ENCODE data around the gene NR1H2. TPM values are rescaled to one million over a fixed set of nuclear protein-coding genes. Genes with fewer than 3 reads are reported as not detected.
A peak's percentile ranks its signal among the peaks of the same experiment; 100 is the strongest.

NR1H2 gene
- total and polyA plus RNA-seq, 8 donors = 26.7 to 78.4 (median 33.7) TPM

DNA sequence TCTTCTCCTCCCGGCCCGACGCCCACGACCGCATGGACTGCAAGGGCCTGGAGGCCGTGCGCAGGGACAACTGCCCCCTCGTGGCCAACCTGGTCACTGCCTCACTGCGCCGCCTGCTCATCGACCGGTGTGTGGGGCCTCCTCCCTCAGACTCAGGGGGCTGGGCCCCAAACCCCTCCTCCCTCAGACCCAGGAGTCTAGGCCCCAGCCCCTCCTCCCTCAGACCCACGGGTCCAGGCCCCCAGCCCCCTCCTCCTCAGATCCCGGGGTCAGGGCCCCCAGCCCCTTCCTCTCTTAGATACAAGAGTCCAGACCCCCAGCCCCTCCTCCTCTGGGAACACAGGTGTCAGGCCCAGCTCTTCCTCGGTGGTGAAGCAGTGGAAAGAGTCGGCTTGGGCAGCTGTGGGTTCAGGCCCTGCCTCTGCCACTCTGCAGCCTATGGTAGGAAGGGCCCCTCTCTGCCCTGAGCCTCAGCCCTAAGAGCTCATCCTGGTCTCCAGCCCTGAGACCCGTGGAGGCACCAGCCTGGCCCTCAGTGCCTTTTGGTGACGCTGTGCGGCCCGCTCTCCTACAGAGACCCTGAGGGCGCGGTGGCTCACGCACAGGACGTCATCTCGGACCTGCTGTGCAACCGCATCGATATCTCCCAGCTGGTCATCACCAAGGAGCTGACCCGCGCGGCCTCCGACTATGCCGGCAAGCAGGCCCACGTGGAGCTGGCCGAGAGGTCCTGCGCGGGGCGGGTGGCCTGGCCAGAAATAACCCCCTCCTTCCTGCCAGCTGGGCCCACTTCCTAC, 38.8 kb downstream of the NR1H2 start:
- intact Hi-C loops (cut with DNase I) = loop anchor here in 1 of 2 donors (10.0 kb wide), 1 partner anchor 50 kb away; the partner anchor contains the start of gene NAPSA
- Histone ChIP-seq H3K9me3 (no peaks in the 10 kb centered on the region), H3K4me1 (peaks cover 0 to 32% of the 10 kb centered on the region in 2 donors), H3K4me3 (peak overlapping the region in 1 of 2 donors; percentile 17), H3K27me3 (peaks cover 18 to 32% of the 10 kb centered on the region in 2 donors), H3K27ac (no peak overlapping the region), H3K36me3 (peaks cover 0 to 21% of the 10 kb centered on the region in 2 donors)
- peak; percentile 92 for ATAC-seq
- TF ChIP-seq, protein P1, sequence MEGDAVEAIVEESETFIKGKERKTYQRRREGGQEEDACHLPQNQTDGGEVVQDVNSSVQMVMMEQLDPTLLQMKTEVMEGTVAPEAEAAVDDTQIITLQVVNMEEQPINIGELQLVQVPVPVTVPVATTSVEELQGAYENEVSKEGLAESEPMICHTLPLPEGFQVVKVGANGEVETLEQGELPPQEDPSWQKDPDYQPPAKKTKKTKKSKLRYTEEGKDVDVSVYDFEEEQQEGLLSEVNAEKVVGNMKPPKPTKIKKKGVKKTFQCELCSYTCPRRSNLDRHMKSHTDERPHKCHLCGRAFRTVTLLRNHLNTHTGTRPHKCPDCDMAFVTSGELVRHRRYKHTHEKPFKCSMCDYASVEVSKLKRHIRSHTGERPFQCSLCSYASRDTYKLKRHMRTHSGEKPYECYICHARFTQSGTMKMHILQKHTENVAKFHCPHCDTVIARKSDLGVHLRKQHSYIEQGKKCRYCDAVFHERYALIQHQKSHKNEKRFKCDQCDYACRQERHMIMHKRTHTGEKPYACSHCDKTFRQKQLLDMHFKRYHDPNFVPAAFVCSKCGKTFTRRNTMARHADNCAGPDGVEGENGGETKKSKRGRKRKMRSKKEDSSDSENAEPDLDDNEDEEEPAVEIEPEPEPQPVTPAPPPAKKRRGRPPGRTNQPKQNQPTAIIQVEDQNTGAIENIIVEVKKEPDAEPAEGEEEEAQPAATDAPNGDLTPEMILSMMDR (IDR thresholded peaks at IDR 0.05) = peak; percentile 90 to 94
- DNase-seq = peak; percentile 33 to 96 (median 74)

DNA sequence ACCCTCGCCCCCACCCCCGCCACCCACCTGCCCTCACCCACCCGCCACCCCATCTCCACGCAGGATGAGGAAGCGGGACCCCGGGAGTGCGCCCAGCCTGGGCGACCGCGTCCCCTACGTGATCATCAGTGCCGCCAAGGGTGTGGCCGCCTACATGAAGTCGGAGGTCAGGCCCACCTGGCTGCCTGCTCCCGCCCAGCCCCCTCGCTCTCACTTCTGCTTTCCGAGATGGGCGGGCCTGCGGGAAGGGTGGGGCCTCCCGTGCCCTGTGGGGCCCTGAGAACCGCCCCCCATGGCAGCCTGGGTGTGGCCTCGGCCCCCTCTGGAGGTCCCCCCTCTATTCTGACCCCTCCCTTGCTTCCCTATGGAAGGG, 39.4 kb downstream of the NR1H2 start:
- ATAC-seq (peak; percentile 54), DNase-seq (peak in 2 of 4 donors; percentile 77 to 89)
- Histone ChIP-seq H3K4me1 (peaks cover 0 to 32% of the 10 kb centered on the region in 2 donors), H3K9me3 (no peaks in the 10 kb centered on the region), H3K27me3 (peaks cover 18 to 36% of the 10 kb centered on the region in 2 donors), H3K36me3 (peaks cover 0 to 17% of the 10 kb centered on the region in 2 donors), H3K4me3 (peak overlapping the region in 1 of 2 donors; percentile 17), H3K27ac (no peak overlapping the region)
- TF ChIP-seq, protein P1 (IDR thresholded peaks at IDR 0.05) = no peak
- intact Hi-C loops (cut with DNase I) = loop anchor here in 1 of 2 donors (10.0 kb wide), 1 partner anchor 51 kb away; the partner anchor contains the start of gene NAPSA

DNA sequence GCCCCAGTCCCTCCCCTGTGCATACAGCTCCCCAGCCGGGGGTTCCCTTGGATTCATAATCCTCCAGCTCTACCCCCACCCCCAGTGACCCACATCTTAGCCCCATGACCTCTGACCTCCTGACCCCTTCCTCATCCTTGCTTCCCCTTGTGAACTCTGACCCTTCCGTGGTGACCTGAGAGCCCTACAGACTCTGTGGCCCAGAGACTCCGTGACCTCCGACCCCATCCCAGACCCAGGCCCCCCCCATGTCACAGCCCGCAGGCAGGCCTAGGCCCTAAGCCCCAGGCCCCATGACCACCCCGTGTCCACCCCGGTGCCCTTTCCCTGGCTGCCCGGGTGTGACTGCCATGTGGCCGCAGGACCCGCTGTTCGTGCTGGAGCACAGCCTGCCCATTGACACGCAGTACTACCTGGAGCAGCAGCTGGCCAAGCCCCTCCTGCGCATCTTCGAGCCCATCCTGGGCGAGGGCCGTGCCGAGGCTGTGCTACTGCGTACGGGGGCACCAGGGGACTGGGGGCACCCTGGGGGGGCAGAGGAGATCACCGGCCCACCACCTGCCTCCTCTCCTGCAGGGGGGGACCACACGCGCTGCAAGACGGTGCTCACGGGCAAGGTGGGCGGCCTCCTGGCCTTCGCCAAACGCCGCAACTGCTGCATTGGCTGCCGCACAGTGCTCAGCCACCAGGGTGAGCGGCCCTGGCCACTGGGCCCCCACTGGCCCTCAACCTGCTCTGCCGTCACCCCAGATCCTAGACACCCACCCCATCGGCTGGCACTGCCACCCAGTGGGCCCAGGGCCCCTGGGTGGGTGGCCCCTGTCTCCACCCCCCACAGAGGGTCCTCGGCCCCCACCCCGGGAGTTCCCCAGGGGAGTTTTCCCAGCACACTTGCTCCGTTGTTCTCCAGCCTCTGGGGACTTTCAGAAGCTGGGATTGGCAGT, 40.0 kb downstream of the NR1H2 start:
- H3K36me3 ChIP-seq = peaks cover 0 to 11% of the 10 kb centered on the region in 2 donors
- H3K4me3 ChIP-seq = no peak overlapping the region
- H3K4me1 ChIP-seq = peaks cover 0 to 32% of the 10 kb centered on the region in 2 donors
- TF ChIP-seq, protein P1 (IDR thresholded peaks at IDR 0.05) = no peak
- H3K27ac ChIP-seq = no peak overlapping the region
- no peak for ATAC-seq
- H3K9me3 ChIP-seq = no peaks in the 10 kb centered on the region
- DNase-seq = no peak
- peaks cover 18 to 43% of the 10 kb centered on the region in 2 donors for H3K27me3 ChIP-seq
- intact Hi-C loops (cut with DNase I) = loop anchor here in 1 of 2 donors (10.0 kb wide), 1 partner anchor 52 kb away; the partner anchor contains the start of gene NAPSA

DNA sequence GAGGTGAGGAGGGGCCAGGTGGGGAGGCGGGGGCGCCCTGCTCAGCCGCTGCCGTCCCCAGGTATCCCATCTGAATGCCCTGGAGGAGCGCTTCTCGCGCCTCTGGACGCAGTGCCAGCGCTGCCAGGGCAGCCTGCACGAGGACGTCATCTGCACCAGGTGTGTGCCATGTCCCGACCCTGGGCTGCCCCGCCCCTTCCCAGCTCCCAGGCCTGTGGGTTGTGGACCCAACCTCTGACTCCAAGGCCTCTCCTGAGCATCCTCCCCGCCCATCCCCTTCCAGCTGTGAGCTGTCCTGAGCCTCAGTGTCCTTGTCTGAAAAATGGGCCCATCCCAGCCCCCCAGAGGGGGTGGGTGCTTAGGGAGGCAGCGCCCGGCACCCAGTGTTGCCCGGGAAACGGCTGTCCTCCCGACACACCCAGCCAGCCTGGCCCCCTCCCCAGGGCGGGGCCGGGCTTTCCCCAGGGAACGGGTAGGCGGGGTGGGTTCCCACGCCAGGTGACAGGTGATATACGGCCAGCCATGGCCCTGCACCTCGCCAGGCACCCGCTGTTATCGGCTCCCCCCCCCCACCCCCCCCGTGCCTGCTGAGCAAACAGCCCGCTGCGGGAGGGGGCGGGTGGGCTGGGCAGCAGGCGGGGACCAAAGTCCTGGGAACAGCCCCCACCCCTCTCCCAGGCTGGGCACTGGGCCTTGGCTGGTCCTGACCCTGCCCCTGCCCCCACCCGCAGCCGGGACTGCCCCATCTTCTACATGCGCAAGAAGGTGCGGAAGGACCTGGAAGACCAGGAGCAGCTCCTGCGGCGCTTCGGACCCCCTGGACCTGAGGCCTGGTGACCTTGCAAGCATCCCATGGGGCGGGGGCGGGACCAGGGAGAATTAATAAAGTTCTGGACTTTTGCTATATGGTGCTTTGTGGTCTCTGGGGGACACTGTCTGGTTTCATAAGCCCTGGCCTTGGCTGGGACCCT, 41.1 kb downstream of the NR1H2 start:
- intact Hi-C loops (cut with DNase I) = loop anchor here in 1 of 2 donors (10.0 kb wide), 1 partner anchor 53 kb away; the partner anchor contains the start of gene NAPSA
- ATAC-seq = no peak
- H3K9me3 ChIP-seq = no peaks in the 10 kb centered on the region
- H3K4me1 ChIP-seq = peaks cover 0 to 32% of the 10 kb centered on the region in 2 donors
- no peak overlapping the region for H3K4me3 ChIP-seq
- no peak overlapping the region for H3K27ac ChIP-seq
- TF ChIP-seq, protein P1 (IDR thresholded peaks at IDR 0.05) = no peak
- no peak for DNase-seq
- H3K27me3 ChIP-seq = peaks cover 18 to 54% of the 10 kb centered on the region in 2 donors
- peaks cover 0 to 8% of the 10 kb centered on the region in 2 donors for H3K36me3 ChIP-seq

Measured in left lung (tissue), 10 donors.